Subcutaneous abdominal adipose tissue (tissue), 5 donors: ENCODE results near the gene CAPN5.

Experiments
- H3K27ac ChIP-seq: one replicate; pipeline ENCODE4 v1.7.0; 2013; ENCODE audit warnings: low read depth, mild to moderate bottlenecking, inconsistent platforms, low read length, moderate library complexity
- H3K27me3 ChIP-seq, 5 donors: one replicate each; pipeline ENCODE4 v1.7.0; 2013; ENCODE audit warnings: low read length in 5 of 5, inconsistent platforms in 1 of 5; ENCODE audit not compliant: control insufficient read depth in 5 of 5, insufficient read depth in 4 of 5
- H3K36me3 ChIP-seq, 5 donors: one replicate each; pipeline ENCODE4 v1.7.0; 2013; ENCODE audit warnings: low read length in 5 of 5; ENCODE audit not compliant: control insufficient read depth in 5 of 5, insufficient read depth in 5 of 5
- H3K4me1 ChIP-seq, 5 donors: one replicate each; pipeline ENCODE4 v1.7.0; 2013; ENCODE audit warnings: low read length in 5 of 5, mild to moderate bottlenecking in 3 of 5, moderate library complexity in 1 of 5; ENCODE audit not compliant: control insufficient read depth in 5 of 5, insufficient read depth in 5 of 5
- H3K4me3 ChIP-seq, 5 donors: one replicate each; pipeline ENCODE4 v1.7.0; 2013; ENCODE audit warnings: low read length in 5 of 5, low read depth in 1 of 5
- H3K9ac ChIP-seq, 5 donors: one replicate each; pipeline ENCODE4 v1.7.0; 2013; ENCODE audit warnings: low read length in 5 of 5, mild to moderate bottlenecking in 4 of 5, moderate library complexity in 3 of 5
- H3K9me3 ChIP-seq, 5 donors: one replicate each; pipeline ENCODE4 v1.7.0; 2013; ENCODE audit warnings: low read length in 5 of 5; ENCODE audit not compliant: control insufficient read depth in 5 of 5
- donor health status: healthy.
- donor health status: healthy.
- donor health status: healthy.
- donor health status: healthy.
- donor health status: healthy.

CAPN5 gene

DNA sequence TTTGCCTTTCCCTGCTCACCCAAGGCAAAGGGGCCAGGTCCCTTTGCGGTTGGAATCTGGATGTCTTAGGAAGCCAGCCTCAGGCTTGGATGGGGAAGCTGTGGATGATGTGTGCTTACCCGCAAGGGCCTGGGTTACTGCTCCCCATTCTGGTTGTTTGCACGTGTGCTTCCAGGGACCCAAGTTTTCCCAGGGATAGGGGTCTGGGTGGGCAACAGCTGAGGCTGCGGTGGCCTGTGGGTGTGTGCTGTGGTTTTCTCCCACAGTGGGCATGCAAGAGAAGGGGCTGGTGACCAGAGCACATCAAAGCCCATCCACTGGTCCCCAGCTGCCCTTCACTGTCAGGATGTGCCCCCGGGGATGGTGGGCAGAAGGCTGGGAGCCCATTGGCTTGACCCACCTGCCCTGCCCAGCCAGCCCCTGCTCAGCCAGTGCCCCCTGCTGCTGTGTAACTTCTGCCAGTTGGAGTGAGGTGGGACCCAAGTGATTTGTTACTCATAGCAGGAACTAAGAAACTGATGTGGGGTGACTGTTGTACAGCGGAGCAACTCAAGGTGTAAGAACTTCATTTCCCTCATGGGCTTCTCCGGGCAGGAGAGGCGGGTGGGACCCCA is 3.3 kb downstream of the CAPN5 start:
- Histone ChIP-seq H3K9me3 (no peaks in the 10 kb centered on the region), H3K9ac (no peak overlapping the region), H3K36me3 (no peaks in the 10 kb centered on the region), H3K27me3 (peaks cover 0 to 4% (median 0%) of the 10 kb centered on the region in 5 donors), H3K27ac (no peak overlapping the region), H3K4me1 (peaks cover 17 to 56% (median 49%) of the 10 kb centered on the region in 5 donors), H3K4me3 (no peak overlapping the region)

DNA sequence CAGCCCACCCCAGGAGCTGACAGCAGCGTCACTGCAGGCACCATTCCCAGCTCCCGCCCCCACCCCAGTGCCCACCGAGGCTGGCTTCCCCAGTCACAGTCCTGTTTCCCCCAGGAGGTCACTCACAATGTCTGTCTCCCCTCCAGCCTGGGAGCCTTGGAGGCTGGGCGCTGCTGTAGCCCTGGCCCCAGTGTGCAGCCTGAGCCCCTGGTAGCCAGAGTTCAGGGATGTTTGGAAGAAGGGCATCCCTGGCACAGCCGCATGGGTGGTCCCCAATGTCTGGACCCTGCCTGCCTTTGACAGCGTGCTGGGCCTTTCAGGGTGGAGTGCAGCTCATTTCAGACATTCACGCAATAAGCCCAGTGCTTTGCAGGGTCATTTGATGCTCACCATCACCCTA is 4.3 kb downstream of the CAPN5 start:
- H3K9ac ChIP-seq = no peak overlapping the region
- no peak overlapping the region for H3K4me3 ChIP-seq
- H3K27me3 ChIP-seq = peaks cover 0 to 4% (median 0%) of the 10 kb centered on the region in 5 donors
- H3K27ac ChIP-seq = no peak overlapping the region
- no peaks in the 10 kb centered on the region for H3K36me3 ChIP-seq
- H3K4me1 ChIP-seq = peaks cover 17 to 50% (median 41%) of the 10 kb centered on the region in 5 donors
- H3K9me3 ChIP-seq = no peaks in the 10 kb centered on the region

DNA sequence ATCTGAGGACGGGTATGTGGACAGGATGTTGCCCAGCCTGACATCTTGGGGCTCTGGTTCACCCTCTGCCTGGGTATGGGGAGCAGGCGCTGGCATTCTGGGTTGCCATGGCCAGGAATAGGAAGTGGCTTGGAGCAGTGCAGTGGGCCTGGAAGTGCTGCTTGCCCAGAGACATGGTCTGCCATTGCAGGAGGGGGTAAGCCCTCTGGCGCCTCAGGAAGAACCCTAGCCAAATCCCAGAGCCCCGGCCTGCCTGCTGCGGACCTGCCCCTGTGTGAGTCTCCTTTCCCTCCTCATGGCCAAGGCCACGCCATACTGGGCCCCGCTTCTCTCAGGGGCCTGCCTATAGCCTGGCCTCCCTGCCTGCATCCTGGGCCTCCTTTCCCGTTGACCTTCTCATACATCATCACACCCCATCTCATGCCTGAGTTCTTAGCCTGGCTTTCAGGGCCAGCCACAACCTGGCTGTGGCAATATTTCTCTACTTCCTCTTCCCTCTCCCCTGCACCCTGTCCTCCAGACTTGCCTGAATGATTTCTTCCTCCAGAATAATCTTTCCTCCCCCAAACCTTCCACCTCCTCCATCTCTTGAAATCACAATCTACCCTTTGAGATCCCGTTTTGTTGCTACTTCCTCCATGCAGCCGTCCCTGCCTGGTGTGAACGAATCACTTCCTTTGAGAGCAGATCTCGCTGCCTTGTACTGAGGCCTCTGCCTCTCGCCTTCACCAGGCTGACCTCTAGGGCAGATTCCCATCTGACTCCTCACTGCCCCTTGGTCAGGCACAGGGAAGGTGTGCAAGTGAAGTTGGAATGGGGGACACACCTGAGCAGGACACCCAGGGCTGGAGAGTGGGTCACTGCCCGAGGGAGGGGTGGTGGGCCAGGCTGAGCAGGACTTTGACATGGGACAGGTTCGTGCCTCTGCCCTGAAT is 5.2 kb downstream of the CAPN5 start:
- no peak overlapping the region for H3K9ac ChIP-seq
- no peaks in the 10 kb centered on the region for H3K36me3 ChIP-seq
- no peak overlapping the region for H3K27ac ChIP-seq
- no peaks in the 10 kb centered on the region for H3K9me3 ChIP-seq
- H3K4me3 ChIP-seq = no peak overlapping the region
- H3K4me1 ChIP-seq = peaks cover 17 to 46% (median 37%) of the 10 kb centered on the region in 5 donors
- H3K27me3 ChIP-seq = peaks cover 0 to 4% (median 0%) of the 10 kb centered on the region in 5 donors

DNA sequence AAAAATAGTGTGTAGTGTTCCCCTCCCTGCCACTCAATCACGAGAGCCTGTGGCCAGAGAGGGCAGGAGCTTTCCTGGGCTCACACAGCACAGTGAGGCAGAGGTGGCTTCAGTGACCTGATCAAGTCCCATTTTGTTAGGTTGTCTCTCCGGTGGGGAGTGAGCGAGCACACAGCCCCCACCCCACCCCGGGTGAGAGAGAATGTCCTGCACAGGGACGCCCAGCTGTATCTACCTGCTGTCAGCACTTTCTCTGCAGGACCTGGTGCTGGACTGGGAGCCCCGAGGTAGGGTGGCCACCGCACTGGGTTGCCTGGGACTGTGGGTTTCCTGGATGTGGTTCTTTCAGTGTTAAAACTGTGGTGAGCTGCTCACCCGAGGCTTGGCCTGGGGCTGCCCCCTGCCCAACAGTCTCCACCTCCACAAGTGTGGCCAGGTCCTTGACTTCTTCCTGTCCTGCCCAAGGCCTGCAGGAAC is 6.1 kb downstream of the CAPN5 start:
- H3K9ac ChIP-seq = no peak overlapping the region
- H3K36me3 ChIP-seq = no peaks in the 10 kb centered on the region
- peak overlapping the region; percentile 55 for H3K27ac ChIP-seq
- no peaks in the 10 kb centered on the region for H3K9me3 ChIP-seq
- no peak overlapping the region for H3K4me3 ChIP-seq
- peaks cover 17 to 38% (median 30%) of the 10 kb centered on the region in 5 donors for H3K4me1 ChIP-seq
- H3K27me3 ChIP-seq = peaks cover 0 to 4% (median 0%) of the 10 kb centered on the region in 5 donors

DNA sequence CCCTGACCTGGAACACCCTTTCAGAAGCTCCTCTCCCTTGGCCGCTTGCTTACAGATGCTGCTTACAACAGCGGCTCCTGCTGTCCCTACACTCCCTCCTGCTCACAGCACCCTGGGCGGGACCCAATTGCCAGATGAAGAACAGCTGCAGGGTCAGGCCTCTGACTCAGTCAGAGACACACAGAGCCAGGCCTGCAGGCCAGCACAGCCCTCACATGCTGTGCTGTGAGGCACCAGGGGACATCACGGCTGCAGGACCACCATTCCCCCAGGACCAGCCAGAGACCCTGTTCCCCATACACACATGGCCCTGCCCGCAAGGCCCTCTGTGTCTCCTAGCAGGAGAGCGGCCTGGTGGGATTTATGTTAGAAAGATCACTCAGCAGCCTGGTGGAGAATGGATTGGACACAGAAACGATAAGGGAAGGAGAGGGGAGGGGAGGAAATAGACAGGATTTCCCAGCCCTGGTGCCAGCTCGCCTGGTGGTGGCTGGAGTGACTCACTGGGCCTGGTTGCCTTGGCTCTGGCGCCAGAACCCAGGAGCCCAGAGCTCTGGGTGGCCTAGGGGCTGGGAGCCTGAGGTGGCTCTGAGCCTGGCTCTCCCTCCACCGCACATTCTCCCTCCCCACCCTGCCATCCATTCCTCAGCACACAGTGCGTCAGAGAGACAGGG is 6.7 kb downstream of the CAPN5 start:
- H3K27me3 ChIP-seq = peaks cover 0 to 4% (median 0%) of the 10 kb centered on the region in 5 donors
- H3K4me3 ChIP-seq = peak overlapping the region in 1 of 5 donors; percentile 19
- H3K9me3 ChIP-seq = no peaks in the 10 kb centered on the region
- peak overlapping the region in 3 of 5 donors; percentile 59 to 74 (median 68) for H3K9ac ChIP-seq
- H3K27ac ChIP-seq = peak overlapping the region; percentile 55
- H3K4me1 ChIP-seq = peaks cover 17 to 35% (median 26%) of the 10 kb centered on the region in 5 donors
- no peaks in the 10 kb centered on the region for H3K36me3 ChIP-seq

DNA sequence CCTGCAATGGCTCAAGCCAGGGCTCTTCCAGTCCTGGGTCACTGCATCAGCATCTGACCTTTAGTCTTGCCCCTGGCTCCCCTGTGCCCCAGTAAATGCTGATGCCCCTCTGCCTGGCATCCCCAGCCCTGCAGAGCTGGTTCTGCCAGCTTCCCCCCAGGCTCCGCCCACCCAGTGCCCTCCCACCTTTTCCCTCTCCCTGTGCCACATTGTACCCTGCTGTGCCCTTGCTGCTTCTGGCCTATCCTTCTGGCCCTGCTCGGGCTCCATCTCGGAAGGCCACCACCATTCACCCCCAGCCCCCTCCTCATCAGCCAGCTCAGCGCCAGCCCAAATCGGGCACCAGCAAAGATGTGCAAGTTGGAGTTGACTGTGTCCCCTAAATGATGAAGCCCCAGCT is 7.4 kb downstream of the CAPN5 start:
- no peaks in the 10 kb centered on the region for H3K9me3 ChIP-seq
- H3K27me3 ChIP-seq = no peaks in the 10 kb centered on the region
- H3K27ac ChIP-seq = peak overlapping the region; percentile 55
- peaks cover 17 to 35% (median 26%) of the 10 kb centered on the region in 5 donors for H3K4me1 ChIP-seq
- peak overlapping the region in 2 of 5 donors; percentile 59 to 74 for H3K9ac ChIP-seq
- H3K4me3 ChIP-seq = no peak overlapping the region
- H3K36me3 ChIP-seq = no peaks in the 10 kb centered on the region

DNA sequence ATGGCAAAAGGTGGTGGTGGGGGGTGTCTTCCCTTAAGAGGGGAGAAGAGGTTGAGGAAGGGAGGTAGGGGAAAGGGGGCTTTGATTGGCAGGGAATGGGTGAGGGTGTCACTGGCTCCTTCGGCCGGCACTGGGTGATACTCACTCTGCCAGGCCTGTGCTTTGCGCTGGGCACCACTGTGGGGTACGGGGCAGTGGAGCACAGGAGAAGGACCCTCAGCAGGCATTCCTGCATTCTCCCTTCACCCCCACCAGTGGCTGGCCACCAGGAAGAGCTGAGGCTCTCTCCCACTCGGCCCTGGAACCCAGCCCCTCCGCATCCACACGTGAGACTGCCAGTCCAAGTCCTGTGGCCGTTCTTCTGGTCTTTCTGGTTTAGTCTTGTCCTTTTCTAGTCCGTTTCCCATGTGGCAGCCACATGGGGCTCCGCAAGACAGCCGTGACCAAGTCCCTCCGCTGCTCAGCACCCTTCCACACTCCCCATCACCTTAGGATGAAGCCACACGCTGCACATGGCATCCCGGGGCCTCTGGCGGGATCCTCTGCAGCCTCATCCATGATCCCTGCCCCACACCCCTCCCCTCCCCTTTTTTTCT is 8.0 kb downstream of the CAPN5 start:
- Histone ChIP-seq H3K9me3 (no peaks in the 10 kb centered on the region), H3K36me3 (no peaks in the 10 kb centered on the region), H3K4me3 (no peak overlapping the region), H3K4me1 (peaks cover 17 to 35% (median 26%) of the 10 kb centered on the region in 5 donors), H3K27me3 (no peaks in the 10 kb centered on the region), H3K9ac (no peak overlapping the region), H3K27ac (peak overlapping the region; percentile 55)

DNA sequence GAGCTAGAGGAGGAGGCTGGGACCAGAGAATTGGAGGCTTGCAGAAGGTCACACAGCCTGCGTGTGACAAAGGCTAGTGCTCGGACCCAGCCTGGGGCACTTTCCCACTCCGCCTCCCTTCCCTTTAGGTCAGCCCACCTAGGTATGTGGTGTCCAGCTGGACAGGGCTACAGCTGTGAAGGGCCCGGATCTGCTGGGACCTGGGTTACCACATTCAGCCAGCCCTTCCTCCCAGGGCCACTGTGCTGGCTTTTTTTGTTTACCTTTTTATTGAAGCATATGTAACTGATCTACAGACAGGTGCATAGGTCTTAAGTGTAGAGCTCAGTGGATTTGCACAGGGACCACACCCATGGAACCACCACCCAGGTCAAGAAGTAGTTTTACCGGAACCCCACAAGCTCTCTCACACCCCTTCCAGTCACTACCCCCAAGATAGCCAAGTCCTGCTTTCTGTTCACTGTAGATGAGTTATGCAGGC is 8.7 kb downstream of the CAPN5 start:
- H3K27ac ChIP-seq = no peak overlapping the region

DNA sequence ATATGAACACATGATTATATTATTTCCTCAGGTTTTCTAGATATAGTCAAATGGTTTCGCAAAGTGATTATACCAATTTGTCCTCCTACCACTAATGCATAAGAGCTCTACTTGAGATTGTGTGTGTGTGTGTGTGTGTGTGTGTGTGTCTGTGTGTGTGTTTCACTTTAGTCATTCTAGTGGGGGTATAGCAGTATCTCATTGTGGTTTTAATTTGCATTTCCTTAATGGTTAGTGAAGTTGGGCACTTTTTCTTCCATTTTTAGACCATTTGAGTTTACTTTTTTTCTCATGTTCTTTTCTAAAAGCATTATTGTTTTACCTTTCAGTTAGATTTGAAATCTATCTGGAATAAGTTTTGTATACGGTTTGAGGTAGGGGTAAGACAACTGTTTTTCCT is 12.9 kb downstream of the CAPN5 start:
- H3K27ac ChIP-seq = no peak overlapping the region
- no peaks in the 10 kb centered on the region for H3K27me3 ChIP-seq

More for the DNA sequence above, 8.7 kb downstream of the CAPN5 start:
- Histone ChIP-seq H3K36me3 (no peaks in the 10 kb centered on the region), H3K27me3 (no peaks in the 10 kb centered on the region), H3K9ac (no peak overlapping the region), H3K4me3 (no peak overlapping the region), H3K9me3 (no peaks in the 10 kb centered on the region), H3K4me1 (peaks cover 17 to 35% (median 26%) of the 10 kb centered on the region in 5 donors)

More for the DNA sequence above, 12.9 kb downstream of the CAPN5 start:
- Histone ChIP-seq H3K36me3 (no peaks in the 10 kb centered on the region), H3K9me3 (no peaks in the 10 kb centered on the region), H3K9ac (no peak overlapping the region), H3K4me1 (peaks cover 8 to 23% (median 19%) of the 10 kb centered on the region in 5 donors), H3K4me3 (no peak overlapping the region)
